Measurements from ENCODE around the gene KLHL35.

GRCh38 chr11:75442161-75442885 lies 9.3 kb upstream of the KLHL35 start:
- TF ChIP-seq CTCF (IDR thresholded peaks at IDR 0.05) (no peak), POLR2A (IDR thresholded peaks at IDR 0.05) (no peak)
